GM12892 (cell line): ENCODE data around the gene REM2.

Source experiments
- POLR2A ChIP-seq: IDR thresholded peaks from 2 replicates; pipeline ENCODE4 v1.6.1; 2011; ENCODE audit warnings: low read depth, low read length, control low read depth
- POLR2AphosphoS5 ChIP-seq: IDR thresholded peaks from 2 replicates; pipeline ENCODE4 v1.6.1; 2011; ENCODE audit warnings: low read depth, low read length, control low read depth

DNA sequence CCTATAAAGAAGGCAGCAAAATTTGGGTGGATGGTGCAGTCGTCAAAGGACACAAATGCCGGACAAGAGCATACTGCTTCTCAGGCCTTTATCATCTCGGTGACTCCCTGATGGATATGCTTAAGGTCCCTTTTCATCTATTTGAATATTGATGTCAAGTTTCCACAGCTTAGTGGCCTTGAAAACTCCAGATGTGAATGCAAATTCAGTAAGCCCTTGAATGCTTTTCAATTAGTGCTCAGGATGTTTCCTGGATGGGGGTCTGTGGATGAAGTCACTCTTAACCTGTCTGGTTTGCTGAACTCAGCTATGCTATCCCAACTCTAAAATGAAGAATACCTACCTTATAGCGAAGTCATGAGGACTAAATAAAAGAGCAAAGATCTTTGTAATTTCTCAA, 10.7 kb downstream of the REM2 start:
- TF ChIP-seq POLR2A, result no peak
- TF ChIP-seq POLR2AphosphoS5, result no peak
